Effector memory CD4-positive, alpha-beta T cell (primary cell): Measurements from ENCODE around the gene ABCA2.

Experiments
- DNase-seq, 3 donors: peaks; one replicate each; pipeline ENCODE4 v3.0.0-alpha.2; 2020
- H3K27ac ChIP-seq: 2 replicates; pipeline ENCODE4 v1.7.0; 2013; ENCODE audit warnings: mild to moderate bottlenecking, low read length, moderate library complexity; ENCODE audit not compliant: insufficient read depth, poor library complexity, severe bottlenecking
- H3K27me3 ChIP-seq: replicated peaks from 2 replicates; pipeline ENCODE4 v1.7.0; 2013; ENCODE audit warnings: mild to moderate bottlenecking, low read length; ENCODE audit not compliant: insufficient read depth, control insufficient read depth, poor library complexity, severe bottlenecking
- H3K36me3 ChIP-seq: 2 replicates; pipeline ENCODE4 v1.7.0; 2013; ENCODE audit warnings: mild to moderate bottlenecking, low read length, moderate library complexity; ENCODE audit not compliant: control insufficient read depth, insufficient read depth
- H3K4me1 ChIP-seq: 2 replicates; pipeline ENCODE4 v1.7.0; 2013; ENCODE audit warnings: low read length, mild to moderate bottlenecking; ENCODE audit not compliant: control insufficient read depth, insufficient read depth, poor library complexity, severe bottlenecking
- H3K4me3 ChIP-seq: 2 replicates; pipeline ENCODE4 v1.7.0; 2013; ENCODE audit warnings: low read length, low read depth, mild to moderate bottlenecking; ENCODE audit not compliant: insufficient read depth, poor library complexity, severe bottlenecking
- H3K9me3 ChIP-seq: 2 replicates; pipeline ENCODE4 v1.7.0; 2013; ENCODE audit warnings: mild to moderate bottlenecking, low read length, moderate library complexity; ENCODE audit not compliant: control insufficient read depth

The ABCA2 gene

DNA sequence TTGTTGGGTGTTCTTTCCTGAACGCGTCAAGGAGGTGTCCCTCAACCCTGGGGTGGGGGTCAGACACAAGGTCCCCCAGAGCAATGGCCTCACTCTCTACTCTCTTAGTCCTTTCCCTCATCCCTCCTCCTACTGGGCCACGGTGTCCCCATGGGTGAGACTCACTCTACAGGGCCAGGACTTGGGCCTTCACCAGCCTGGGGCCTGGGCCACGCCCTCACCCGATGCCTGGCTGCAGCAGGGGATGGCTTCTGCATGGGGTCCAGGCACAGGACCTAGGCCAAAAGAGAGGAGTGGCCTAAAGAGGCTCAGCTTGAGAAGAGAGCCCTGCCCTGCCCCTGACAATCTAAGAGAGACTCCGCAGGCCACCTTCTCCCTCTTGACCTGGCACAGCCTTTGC lies 70.1 kb downstream of the ABCA2 start:
- DNase-seq, result no peak
- no peaks in the 10 kb centered on the region for H3K27me3 ChIP-seq
- no peaks in the 10 kb centered on the region for H3K9me3 ChIP-seq
- no peak overlapping the region for H3K27ac ChIP-seq
- no peak overlapping the region for H3K4me3 ChIP-seq
- H3K4me1 ChIP-seq, result peaks cover 31% of the 10 kb centered on the region
- H3K36me3 ChIP-seq, result no peaks in the 10 kb centered on the region

DNA sequence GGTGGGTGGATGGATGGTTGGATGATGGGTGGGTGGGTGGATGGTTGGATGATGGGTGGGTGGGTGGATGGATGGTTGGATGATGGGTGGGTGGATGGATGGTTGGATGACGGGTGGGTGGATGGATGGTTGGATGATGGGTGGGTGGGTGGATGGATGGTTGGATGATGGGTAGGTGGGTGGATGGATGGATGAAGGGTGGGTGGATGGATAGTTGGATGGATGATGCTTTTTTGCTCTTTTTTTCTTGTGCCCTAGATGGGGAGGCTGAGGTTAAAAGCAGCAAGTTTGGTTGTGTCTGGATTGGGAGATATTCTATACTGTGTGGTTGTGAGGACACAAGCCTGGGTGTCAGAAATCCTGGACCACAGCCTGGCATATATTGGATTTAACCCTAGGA lies 70.6 kb downstream of the ABCA2 start:
- Histone ChIP-seq H3K27me3 (no peaks in the 10 kb centered on the region), H3K27ac (no peak overlapping the region), H3K4me1 (peaks cover 30% of the 10 kb centered on the region), H3K4me3 (no peak overlapping the region), H3K36me3 (no peaks in the 10 kb centered on the region), H3K9me3 (no peaks in the 10 kb centered on the region)
- no peak for DNase-seq
